Urinary bladder (tissue), 4 donors: ENCODE results near the gene WNT10A. TPM values are rescaled to one million over a fixed set of nuclear protein-coding genes. Genes with fewer than 3 reads are reported as not detected.

ENCODE experiments used
- DNase-seq: peaks from one replicate; pipeline ENCODE4 v3.0.0-alpha.2; 2015; ENCODE audit errors: extremely low spot score
- H3K27ac ChIP-seq: one replicate; pipeline ENCODE4 v1.5.1; 2013; ENCODE audit warnings: low read depth, mild to moderate bottlenecking, moderate library complexity
- H3K36me3 ChIP-seq: one replicate; pipeline ENCODE4 v1.6.1; 2013; ENCODE audit warnings: mild to moderate bottlenecking, moderate library complexity; ENCODE audit not compliant: insufficient read depth
- H3K4me1 ChIP-seq: one replicate; pipeline ENCODE4 v1.6.1; 2013; ENCODE audit warnings: mild to moderate bottlenecking, moderate library complexity; ENCODE audit not compliant: insufficient read depth
- H3K4me3 ChIP-seq: one replicate; pipeline ENCODE4 v1.5.1; 2013; ENCODE audit warnings: low read depth, low read length
- WGBS: extraction: QIAGEN DNeasy Blood & Tissue Kit; methylation state at CpG from one replicate; pipeline ENCODE4 v1.1.7; 2013; 5-methylcytosine and 5-hydroxymethylcytosine counted together
- polyA plus RNA-seq: library from polyadenylated mRNA; stranded (reverse); fragments of 200-250 nt; gene quantifications from one replicate; pipeline ENCODE4 v1.2.3, GENCODE V29; 2013
- total RNA-seq: library from RNA; depleted of rRNA; stranded (reverse); fragments of >200 nt; gene quantifications from one replicate; pipeline ENCODE4 v1.2.3, GENCODE V29; 2014
- donor health status: healthy with polysubstance abuse.
- donor health status: healthy.

The WNT10A gene
- total and polyA plus RNA-seq, 2 donors: 1.2 to 1.9 TPM

- DNase-seq: no peak
- Histone ChIP-seq H3K4me1 (no peaks in the 10 kb centered on the region), H3K4me3 (no peak overlapping the region), H3K27ac (no peak overlapping the region), H3K36me3 (no peaks in the 10 kb centered on the region)
- WGBS: 66% methylated on average over 7 of the region's 7 CpGs
Measured at GRCh38 chr2:218861645-218862318, 18.9 kb upstream of the WNT10A start.

DNA sequence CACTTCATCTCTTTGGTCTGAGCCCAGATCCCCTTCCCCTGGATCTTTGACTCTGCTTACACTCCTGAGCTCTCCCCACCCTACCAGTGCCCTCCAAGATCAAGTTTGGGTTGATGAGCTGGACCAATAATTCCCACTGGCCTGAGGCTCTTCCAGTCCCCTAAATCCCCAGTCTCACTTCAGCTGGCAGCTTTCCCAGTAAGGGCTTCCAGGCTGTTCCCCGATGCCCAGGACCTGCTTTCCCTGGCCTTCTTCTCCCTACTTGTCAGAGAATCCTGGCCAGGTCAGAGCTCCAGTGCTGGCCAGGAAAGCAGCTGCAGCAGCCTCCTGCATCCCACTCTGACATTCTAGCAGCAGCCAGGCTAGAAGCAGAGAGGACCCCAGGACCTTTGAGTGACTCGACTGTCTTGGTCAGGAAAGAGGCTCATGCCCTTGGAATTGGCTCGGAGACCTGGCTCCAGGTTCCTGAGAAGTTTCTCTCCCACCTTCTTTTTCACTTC, 17.6 kb upstream of the WNT10A start:
- H3K36me3 ChIP-seq: no peaks in the 10 kb centered on the region
- H3K4me3 ChIP-seq: no peak overlapping the region
- DNase-seq: no peak
- H3K27ac ChIP-seq: no peak overlapping the region
- H3K4me1 ChIP-seq: no peaks in the 10 kb centered on the region
- WGBS: 66% methylated on average over 3 of the region's 3 CpGs

DNA sequence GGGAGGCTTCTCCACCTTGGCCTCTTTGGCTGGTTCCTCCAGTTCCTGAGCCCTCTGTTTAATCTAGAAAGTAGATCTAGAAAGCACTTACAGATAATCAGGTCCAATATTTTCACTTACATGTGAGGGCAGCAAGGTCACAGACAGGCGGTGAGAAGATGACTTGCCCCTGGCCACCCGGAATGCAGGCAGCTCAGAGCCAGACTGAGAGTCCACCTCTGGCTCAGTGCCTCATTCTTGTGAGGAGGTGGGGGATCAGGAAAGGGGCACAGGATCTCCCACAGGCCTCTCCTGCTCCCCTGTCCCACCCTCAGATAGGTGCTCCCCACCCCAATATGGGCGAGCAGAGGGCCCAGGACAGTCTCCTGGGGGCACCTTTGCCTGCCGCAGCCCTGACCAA, 15.3 kb upstream of the WNT10A start:
- WGBS: 62% methylated on average over 4 of the region's 4 CpGs
- H3K4me1 ChIP-seq: no peaks in the 10 kb centered on the region
- no peak overlapping the region for H3K4me3 ChIP-seq
- no peak for DNase-seq
- H3K36me3 ChIP-seq: no peaks in the 10 kb centered on the region
- H3K27ac ChIP-seq: no peak overlapping the region

- H3K4me3 ChIP-seq: no peak overlapping the region
- no peaks in the 10 kb centered on the region for H3K4me1 ChIP-seq
- no peak for DNase-seq
- H3K27ac ChIP-seq: no peak overlapping the region
- WGBS: 60% methylated on average over 6 of the region's 6 CpGs
- H3K36me3 ChIP-seq: no peaks in the 10 kb centered on the region
Measured at GRCh38 chr2:218865999-218866398, 14.7 kb upstream of the WNT10A start.

- H3K27ac ChIP-seq: no peak overlapping the region
- no peak overlapping the region for H3K4me3 ChIP-seq
- 34% methylated on average over 6 of the region's 6 CpGs for WGBS
- no peak for DNase-seq
- H3K4me1 ChIP-seq: no peaks in the 10 kb centered on the region
- H3K36me3 ChIP-seq: no peaks in the 10 kb centered on the region
Measured at GRCh38 chr2:218867900-218868299, 12.8 kb upstream of the WNT10A start.

- 86% methylated on average over 9 of the region's 9 CpGs for WGBS
- no peak for DNase-seq
- Histone ChIP-seq H3K36me3 (no peaks in the 10 kb centered on the region), H3K27ac (no peak overlapping the region), H3K4me1 (no peaks in the 10 kb centered on the region), H3K4me3 (no peak overlapping the region)
Measured at GRCh38 chr2:218869064-218869463, 11.6 kb upstream of the WNT10A start.

DNA sequence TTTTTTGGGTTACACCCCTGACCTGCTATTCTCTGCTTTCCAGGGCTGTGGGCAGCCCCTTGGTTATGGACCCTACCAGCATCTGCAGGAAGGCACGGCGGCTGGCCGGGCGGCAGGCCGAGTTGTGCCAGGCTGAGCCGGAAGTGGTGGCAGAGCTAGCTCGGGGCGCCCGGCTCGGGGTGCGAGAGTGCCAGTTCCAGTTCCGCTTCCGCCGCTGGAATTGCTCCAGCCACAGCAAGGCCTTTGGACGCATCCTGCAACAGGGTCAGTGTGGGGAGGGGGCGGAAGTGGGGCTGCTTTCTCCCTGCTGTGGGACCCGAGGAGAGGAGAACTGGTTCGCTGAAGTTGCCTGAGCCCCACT, 9.7 kb upstream of the WNT10A start:
- Histone ChIP-seq H3K27ac (no peak overlapping the region), H3K36me3 (no peaks in the 10 kb centered on the region), H3K4me3 (peak overlapping the region; percentile 22), H3K4me1 (no peaks in the 10 kb centered on the region)
- 21% methylated on average over 18 of the region's 18 CpGs for WGBS
- no peak for DNase-seq

DNA sequence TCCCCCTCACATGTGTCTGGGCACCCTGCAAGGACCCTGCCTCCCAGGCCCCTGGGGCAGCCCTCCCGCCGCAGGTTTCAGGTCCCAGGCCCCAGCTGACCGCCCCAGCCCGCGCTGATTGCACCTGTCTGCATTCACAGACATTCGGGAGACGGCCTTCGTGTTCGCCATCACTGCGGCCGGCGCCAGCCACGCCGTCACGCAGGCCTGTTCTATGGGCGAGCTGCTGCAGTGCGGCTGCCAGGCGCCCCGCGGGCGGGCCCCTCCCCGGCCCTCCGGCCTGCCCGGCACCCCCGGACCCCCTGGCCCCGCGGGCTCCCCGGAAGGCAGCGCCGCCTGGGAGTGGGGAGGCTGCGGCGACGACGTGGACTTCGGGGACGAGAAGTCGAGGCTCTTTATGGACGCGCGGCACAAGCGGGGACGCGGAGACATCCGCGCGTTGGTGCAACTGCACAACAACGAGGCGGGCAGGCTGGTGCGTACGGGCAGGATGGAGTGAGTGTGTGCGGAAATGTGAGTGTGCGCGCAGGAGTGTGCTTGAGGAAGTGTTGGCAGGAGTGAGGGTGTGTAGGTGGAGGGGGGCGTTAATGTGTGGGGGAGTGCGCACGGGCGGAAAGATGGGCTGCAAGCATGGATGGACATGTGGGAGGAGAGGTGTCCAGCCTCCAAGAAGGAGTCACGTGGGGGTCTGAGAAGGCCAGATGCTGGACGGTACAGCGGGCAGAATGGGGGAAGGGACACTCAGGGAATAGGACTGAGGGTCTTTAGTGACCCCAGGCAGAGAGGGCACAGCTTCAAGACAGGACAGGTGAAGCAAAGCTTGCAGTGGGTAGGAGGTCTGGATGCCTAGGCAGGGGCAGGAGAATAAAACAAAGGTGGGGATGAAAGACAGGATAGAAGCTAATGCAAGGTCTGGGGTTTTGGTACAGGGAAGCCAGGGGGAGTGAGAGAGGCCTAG, 9.0 kb upstream of the WNT10A start:
- WGBS: 9% methylated on average over 60 of the region's 60 CpGs
- Histone ChIP-seq H3K4me1 (no peaks in the 10 kb centered on the region), H3K27ac (no peak overlapping the region), H3K4me3 (peak overlapping the region; percentile 22), H3K36me3 (no peaks in the 10 kb centered on the region)
- DNase-seq: no peak

DNA sequence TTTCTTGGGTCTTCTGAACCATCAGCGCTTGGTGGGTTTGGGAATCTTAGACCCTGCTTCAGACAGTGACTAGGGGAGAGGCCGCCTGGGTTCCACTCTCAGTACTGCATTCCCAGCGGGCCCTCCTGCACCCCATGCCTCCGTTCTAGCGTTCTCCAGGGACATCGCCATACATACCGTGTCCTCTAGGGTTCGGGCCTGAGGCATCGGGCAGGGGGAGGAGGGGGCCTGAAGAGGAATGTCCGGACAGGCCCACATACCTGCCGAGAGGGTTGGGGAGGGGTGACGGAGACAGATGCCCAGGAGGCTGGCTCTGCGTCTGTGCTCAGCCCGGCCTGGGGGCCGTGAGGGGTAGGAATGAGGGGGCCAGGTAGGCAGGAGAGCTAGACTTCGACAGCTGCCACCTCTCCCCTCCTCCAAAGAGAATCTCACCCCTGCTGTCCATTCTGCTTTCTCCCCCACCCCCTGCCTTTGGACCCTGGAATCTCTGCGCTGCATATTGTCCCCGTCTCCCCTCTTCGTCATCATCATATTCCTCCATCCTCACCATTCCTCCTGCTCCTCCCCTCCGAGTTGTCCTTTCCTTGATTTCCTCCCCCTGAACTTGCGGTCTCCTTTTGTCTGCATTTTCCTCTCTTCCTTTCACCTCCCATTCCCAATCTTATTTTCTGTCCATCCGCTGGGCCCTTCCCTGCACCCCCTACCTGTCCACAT, 7.8 kb upstream of the WNT10A start:
- 16% methylated on average over 22 of the region's 22 CpGs for WGBS
- no peak overlapping the region for H3K4me3 ChIP-seq
- H3K4me1 ChIP-seq: no peaks in the 10 kb centered on the region

DNA sequence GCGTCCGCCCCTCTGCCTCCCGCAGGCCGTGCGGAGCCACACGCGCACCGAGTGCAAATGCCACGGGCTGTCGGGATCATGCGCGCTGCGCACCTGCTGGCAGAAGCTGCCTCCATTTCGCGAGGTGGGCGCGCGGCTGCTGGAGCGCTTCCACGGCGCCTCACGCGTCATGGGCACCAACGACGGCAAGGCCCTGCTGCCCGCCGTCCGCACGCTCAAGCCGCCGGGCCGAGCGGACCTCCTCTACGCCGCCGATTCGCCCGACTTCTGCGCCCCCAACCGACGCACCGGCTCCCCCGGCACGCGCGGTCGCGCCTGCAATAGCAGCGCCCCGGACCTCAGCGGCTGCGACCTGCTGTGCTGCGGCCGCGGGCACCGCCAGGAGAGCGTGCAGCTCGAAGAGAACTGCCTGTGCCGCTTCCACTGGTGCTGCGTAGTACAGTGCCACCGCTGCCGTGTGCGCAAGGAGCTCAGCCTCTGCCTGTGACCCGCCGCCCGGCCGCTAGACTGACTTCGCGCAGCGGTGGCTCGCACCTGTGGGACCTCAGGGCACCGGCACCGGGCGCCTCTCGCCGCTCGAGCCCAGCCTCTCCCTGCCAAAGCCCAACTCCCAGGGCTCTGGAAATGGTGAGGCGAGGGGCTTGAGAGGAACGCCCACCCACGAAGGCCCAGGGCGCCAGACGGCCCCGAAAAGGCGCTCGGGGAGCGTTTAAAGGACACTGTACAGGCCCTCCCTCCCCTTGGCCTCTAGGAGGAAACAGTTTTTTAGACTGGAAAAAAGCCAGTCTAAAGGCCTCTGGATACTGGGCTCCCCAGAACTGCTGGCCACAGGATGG, 7.1 kb upstream of the WNT10A start:
- Histone ChIP-seq H3K4me3 (no peak overlapping the region), H3K36me3 (no peaks in the 10 kb centered on the region), H3K4me1 (no peaks in the 10 kb centered on the region), H3K27ac (no peak overlapping the region)
- WGBS: 13% methylated on average over 86 of the region's 86 CpGs
- DNase-seq: no peak

More for the DNA sequence above, 7.8 kb upstream of the WNT10A start:
- Histone ChIP-seq H3K36me3 (no peaks in the 10 kb centered on the region), H3K27ac (no peak overlapping the region)
- DNase-seq: no peak

DNA sequence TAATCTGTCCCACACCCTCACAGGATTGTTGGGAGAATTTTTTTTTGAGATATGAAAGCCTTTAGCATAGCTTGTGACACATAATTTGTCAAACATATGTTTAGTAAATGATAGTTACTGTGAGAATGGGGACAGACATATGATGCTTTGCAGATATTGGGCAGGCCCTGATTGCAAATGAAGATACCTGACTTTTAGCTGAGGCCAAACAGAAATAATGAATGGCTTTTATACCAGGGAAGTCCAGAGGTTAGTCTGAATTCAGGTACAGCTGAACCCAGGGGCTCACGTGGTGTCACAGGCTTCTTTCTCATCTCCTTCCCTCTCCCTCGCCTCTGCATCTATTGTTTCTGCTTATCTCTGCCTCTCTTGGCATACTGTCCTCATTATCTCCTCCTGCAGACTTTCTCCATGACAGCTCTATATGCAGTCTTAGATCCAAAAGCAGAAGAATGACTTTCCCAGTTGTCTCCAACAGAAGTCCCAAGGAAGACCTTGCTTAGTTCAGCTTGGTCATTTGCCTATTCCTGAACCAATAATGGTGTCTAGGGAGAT, 4.9 kb upstream of the WNT10A start:
- Histone ChIP-seq H3K27ac (no peak overlapping the region), H3K36me3 (no peaks in the 10 kb centered on the region), H3K4me3 (no peak overlapping the region), H3K4me1 (no peaks in the 10 kb centered on the region)
- 26% methylated on average over 2 of the region's 2 CpGs for WGBS
- no peak for DNase-seq

GRCh38 chr2:218876562-218877219, 4.0 kb upstream of the WNT10A start:
- under 1% methylated on average over 3 of the region's 3 CpGs for WGBS
- Histone ChIP-seq H3K4me3 (no peak overlapping the region), H3K36me3 (no peaks in the 10 kb centered on the region), H3K27ac (no peak overlapping the region), H3K4me1 (no peaks in the 10 kb centered on the region)
- DNase-seq: no peak
